Bronchial epithelial cell (primary cell): ENCODE measurements around the gene FBXL4. TPM values are rescaled to one million over a fixed set of nuclear protein-coding genes. Genes with fewer than 3 reads are reported as not detected.

ENCODE experiments used
- DNase-seq: peaks from one replicate; pipeline ENCODE4 v3.0.0-alpha.2; 2010; ENCODE audit warnings: low read depth
- FAIRE-seq: peaks from 2 replicates; lab custom pipeline; 2011; peaks lifted over from hg19 to GRCh38; lab: Jason Lieb, UNC
- H3K27me3 ChIP-seq: 2 replicates; pipeline ENCODE4 v1.5.1; 2011; ENCODE audit warnings: low read length; ENCODE audit not compliant: control insufficient read depth, insufficient read depth
- H3K36me3 ChIP-seq: 2 replicates; pipeline ENCODE4 v1.5.1; 2011; ENCODE audit warnings: low read length; ENCODE audit not compliant: control insufficient read depth, insufficient read depth
- H3K4me3 ChIP-seq: 2 replicates; pipeline ENCODE4 v1.5.1; 2011; ENCODE audit warnings: mild to moderate bottlenecking, low read depth, low read length, control low read depth
- CTCF ChIP-seq: IDR thresholded peaks from 2 replicates; pipeline ENCODE4 v1.5.1; 2011; ENCODE audit warnings: mild to moderate bottlenecking, moderate library complexity, low read length, control low read depth, inconsistent platforms; ENCODE audit not compliant: insufficient read depth, severe bottlenecking
- total RNA-seq: library from RNA; depleted of rRNA; stranded (reverse); fragments of >200 nt; gene quantifications from 2 replicates; pipeline ENCODE4 v1.2.1, GENCODE V29; 2014

FBXL4 gene
- total RNA-seq, 1 donor from 2014 or later = 12.9 TPM

GRCh38 chr6:98838975-98839374 is 108.8 kb downstream of the FBXL4 start:
- Histone ChIP-seq H3K36me3 (no peaks in the 10 kb centered on the region), H3K4me3 (no peak overlapping the region), H3K27me3 (peaks cover 68% of the 10 kb centered on the region)
- DNase-seq (no peak), FAIRE-seq (no peak)
- no peak for TF ChIP-seq CTCF

- DNase-seq (no peak), FAIRE-seq (no peak)
- no peaks in the 10 kb centered on the region for H3K36me3 ChIP-seq
- peaks cover 65% of the 10 kb centered on the region for H3K27me3 ChIP-seq
- H3K4me3 ChIP-seq = no peak overlapping the region
- TF ChIP-seq CTCF = no peak
These were observed 109.7 kb downstream of the FBXL4 start for GRCh38 chr6:98838032-98838431.

- no peak for FAIRE-seq
- no peak for TF ChIP-seq CTCF
- peaks cover 61% of the 10 kb centered on the region for H3K27me3 ChIP-seq
- no peaks in the 10 kb centered on the region for H3K36me3 ChIP-seq
- no peak overlapping the region for H3K4me3 ChIP-seq
- no peak for DNase-seq
These were observed 110.5 kb downstream of the FBXL4 start for GRCh38 chr6:98836962-98837944.

- H3K36me3 ChIP-seq = no peaks in the 10 kb centered on the region
- peaks cover 62% of the 10 kb centered on the region for H3K27me3 ChIP-seq
- no peak for FAIRE-seq
- TF ChIP-seq CTCF = no peak
- no peak overlapping the region for H3K4me3 ChIP-seq
- DNase-seq = no peak
These were observed 111.5 kb downstream of the FBXL4 start for GRCh38 chr6:98836025-98836961.

GRCh38 chr6:98835149-98836024 is 112.4 kb downstream of the FBXL4 start:
- no peak for TF ChIP-seq CTCF
- Histone ChIP-seq H3K4me3 (no peak overlapping the region), H3K27me3 (peaks cover 65% of the 10 kb centered on the region), H3K36me3 (no peaks in the 10 kb centered on the region)
- FAIRE-seq (no peak), DNase-seq (no peak)
